Measurements from ENCODE around the gene ZNF396. TPM values are rescaled to one million over a fixed set of nuclear protein-coding genes. Genes with fewer than 3 reads are reported as not detected.

Gene ZNF396
- total and polyA plus RNA-seq, 9 of the 15 experiments (the other 6 are each of a cell fraction or from before 2014, with no cell fraction given) = 0.73 to 2.3 (median 1.9) TPM

- no peak for TF ChIP-seq ZNF79 (CRISPR knock-in tag; IDR thresholded peaks at IDR 0.05; ENCODE audit: low read depth)
- TF ChIP-seq ZNF165 (CRISPR knock-in tag; IDR thresholded peaks at IDR 0.05; ENCODE audit: borderline replicate concordance) = no peak
- TF ChIP-seq, protein P1, sequence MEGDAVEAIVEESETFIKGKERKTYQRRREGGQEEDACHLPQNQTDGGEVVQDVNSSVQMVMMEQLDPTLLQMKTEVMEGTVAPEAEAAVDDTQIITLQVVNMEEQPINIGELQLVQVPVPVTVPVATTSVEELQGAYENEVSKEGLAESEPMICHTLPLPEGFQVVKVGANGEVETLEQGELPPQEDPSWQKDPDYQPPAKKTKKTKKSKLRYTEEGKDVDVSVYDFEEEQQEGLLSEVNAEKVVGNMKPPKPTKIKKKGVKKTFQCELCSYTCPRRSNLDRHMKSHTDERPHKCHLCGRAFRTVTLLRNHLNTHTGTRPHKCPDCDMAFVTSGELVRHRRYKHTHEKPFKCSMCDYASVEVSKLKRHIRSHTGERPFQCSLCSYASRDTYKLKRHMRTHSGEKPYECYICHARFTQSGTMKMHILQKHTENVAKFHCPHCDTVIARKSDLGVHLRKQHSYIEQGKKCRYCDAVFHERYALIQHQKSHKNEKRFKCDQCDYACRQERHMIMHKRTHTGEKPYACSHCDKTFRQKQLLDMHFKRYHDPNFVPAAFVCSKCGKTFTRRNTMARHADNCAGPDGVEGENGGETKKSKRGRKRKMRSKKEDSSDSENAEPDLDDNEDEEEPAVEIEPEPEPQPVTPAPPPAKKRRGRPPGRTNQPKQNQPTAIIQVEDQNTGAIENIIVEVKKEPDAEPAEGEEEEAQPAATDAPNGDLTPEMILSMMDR (IDR thresholded peaks at IDR 0.05 in 2 of 3, conservative IDR thresholded peaks at IDR 0.05 in 1 of 3; ENCODE audit: insufficient read depth in 2 of 3, low read depth in 1 of 3, low read length in 3 of 3) = no peak
- TF ChIP-seq SREBF2 (CRISPR knock-in tag; IDR thresholded peaks at IDR 0.05) = no peak
- TF ChIP-seq POLR3A (IDR thresholded peaks at IDR 0.05; ENCODE audit: borderline replicate concordance, extremely low read depth, insufficient read depth, insufficient read length) = no peak
- no peak for TF ChIP-seq ZNF224 (CRISPR knock-in tag; IDR thresholded peaks at IDR 0.05)
- peak; percentile 6 to 33; a peak in 2 of 4 replicates for TF ChIP-seq TRIM24 (IDR thresholded peaks at IDR 0.05)
- no peak for TF ChIP-seq ZNF57 (CRISPR knock-in tag; IDR thresholded peaks at IDR 0.05)
- no peak for TF ChIP-seq MTA2 (IDR thresholded peaks at IDR 0.05; ENCODE audit: low read depth)
- TF ChIP-seq TBP (optimal IDR thresholded peaks at IDR 0.05; ENCODE audit: low read depth, low read length) = peak; percentile 76
- TF ChIP-seq ZSCAN29 (IDR thresholded peaks at IDR 0.05) = 0 out of 2 replicates have a peak, but pooled peaks have one; percentile 37
- no peak for TF ChIP-seq TBL1XR1 (IDR thresholded peaks at IDR 0.05; ENCODE audit: low read length in 2 of 2)
- TF ChIP-seq ZNF3 (CRISPR knock-in tag; IDR thresholded peaks at IDR 0.05) = no peak
- TF ChIP-seq NFRKB (IDR thresholded peaks at IDR 0.05; ENCODE audit: low read depth) = peak; percentile 89; the same call in 1 of the 2 replicates
- no peak for TF ChIP-seq U2AF2 (optimal IDR thresholded peaks at IDR 0.05; ENCODE audit: low read depth, low read length)
- TF ChIP-seq LCOR (CRISPR knock-in tag; IDR thresholded peaks at IDR 0.05) = peak; percentile 75; the same call in 1 of the 2 replicates
- TF ChIP-seq ZBTB12 (CRISPR knock-in tag; IDR thresholded peaks at IDR 0.05) = 0 out of 2 replicates have a peak, but pooled peaks have one; percentile 22
- peak; percentile 98 for TF ChIP-seq ELF1 (tag; IDR thresholded peaks at IDR 0.05)
Observed at GRCh38 chr18:35343936-35344735, 33.0 kb downstream of the ZNF396 start, which contains the start of gene ZNF24 (continued).

All from K562 (cell line).